GM21576 (cell line): ENCODE measurements around the gene USP6NL.

ENCODE experiments used
- ATAC-seq: cut with Tn5 transposase; IDR thresholded peaks from one replicate; pipeline ENCODE4 v1.9.1; 2021; ENCODE audit warnings: mild to moderate bottlenecking, moderate library complexity; ENCODE audit not compliant: unreplicated experiment

The USP6NL gene

DNA sequence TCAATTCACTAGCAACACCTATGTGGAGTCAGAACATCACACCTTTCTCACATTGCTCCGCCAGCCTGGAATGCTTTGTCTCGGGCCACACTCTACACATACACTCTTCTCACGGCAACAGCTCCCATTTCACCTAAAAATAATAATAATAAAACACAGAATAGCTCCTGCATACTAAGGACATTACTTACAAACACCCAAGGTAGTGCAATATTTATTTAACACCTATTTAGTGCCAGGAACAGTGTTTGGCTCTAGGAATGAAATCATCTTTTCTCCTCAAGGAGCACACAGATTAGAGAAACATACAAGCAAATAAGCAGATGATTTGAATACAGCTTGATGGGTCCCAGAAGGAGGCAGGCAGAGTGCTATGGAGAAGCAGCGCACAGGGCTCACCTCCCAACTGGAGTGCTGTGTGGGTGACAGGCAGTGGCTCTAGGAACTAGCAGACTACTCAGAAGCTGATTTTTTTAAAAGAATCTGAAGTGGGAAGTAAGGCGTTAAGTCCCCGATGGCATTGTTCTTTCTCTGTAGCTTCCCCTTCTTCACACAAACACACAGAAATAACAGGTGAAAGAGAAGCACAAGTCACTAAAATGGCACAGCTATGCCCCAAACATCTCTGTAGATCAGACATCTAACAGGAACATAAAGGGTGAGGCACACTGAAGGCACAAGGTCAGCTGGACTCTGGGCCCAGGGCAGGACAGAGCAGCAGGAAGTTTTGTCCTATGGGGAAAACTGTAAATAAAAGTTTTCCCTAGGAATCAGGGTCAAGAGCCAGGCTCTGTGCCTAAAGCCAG, 16.7 kb downstream of the USP6NL start:
- no peak for ATAC-seq

DNA sequence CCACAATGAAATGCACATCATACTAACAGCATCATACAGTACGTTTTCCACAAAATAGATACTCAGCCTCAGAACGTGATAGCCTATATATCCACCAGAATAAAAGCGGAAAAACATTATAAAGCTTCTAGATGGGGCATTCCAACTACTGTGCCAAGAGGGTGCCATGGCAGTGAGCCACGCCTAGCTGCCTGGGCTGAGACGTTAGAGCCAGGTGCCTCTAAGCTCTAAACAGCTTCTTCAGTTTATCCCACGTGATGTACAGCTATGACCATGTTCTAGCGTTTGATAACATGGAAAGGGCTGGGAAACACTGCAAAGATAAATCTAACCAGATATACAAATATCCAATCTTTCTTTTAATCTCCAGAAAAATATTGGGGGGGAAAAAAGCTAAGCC, 17.8 kb downstream of the USP6NL start:
- ATAC-seq: no peak

DNA sequence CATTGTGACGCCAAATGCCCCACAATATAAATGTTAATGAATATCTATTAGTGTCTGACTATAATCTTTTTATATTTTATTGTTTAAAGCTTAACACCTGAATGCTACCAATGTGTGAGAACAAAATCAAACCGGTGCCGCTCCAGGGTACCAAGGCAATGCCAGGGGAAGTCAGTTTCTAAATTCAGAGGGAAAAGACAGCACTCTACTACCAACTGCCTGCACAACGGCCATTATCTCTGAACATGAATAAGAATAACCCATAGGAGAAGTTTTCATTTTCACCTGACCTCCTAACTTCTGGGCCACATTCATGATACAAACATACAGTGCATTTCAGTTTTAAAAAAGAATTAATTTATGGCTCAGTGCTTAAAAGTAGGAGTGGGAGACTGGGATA, 21.7 kb downstream of the USP6NL start:
- no peak for ATAC-seq

DNA sequence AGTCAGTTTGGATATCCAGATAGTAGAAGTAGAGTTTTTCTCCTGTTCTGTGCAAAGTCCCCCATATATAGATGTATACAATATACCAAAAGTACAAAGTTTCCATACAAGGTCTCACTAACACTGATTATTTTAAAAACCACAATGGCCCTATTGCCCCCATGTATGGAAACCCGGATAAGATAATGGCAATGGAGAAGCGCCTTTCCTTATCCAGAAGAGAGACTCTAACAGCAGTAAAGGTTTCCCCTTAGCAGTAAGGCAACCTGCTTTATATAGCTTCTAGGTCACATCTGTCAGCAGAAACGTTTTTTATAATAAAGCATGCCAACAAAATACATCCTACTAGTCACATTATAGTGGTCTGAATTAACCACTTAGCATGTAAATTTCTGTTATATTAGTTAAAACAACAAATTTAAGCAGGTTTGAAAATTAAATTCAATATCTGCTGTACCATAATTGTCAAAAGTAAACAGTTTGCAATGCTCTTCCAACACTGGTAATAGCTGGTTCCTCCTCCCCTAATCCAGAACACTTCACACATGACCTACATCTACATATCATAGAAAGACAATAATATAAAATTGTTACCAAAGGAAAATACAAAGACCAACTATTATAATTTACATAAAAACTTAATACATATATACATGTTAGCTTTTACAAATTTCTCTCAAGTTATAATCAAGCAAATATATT, 22.4 kb downstream of the USP6NL start:
- ATAC-seq: no peak

DNA sequence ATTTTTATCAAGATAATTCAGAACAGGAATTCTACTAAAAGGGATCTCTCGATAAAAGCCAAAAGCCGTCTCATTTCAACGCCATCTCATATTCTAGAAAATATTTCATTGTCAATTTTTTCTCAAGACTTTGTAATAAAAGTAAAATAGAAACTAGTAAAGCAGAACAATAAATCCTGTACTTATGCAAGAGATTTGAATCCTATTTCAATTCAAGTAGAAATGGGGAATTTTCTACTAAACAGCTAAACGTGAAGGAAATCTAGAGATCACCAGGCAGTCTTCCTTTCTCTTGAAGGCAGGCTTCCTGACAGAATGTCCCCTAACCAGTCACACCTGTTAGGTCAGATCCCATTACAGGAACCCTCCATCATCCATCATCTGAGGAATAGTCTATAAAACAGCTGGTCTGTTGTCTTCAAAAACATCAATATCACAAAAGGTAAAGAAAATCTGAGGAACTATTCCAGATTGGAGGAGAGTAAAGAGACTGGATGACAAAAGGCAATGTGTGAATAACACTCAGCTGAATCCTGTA, 23.7 kb downstream of the USP6NL start:
- ATAC-seq: no peak

DNA sequence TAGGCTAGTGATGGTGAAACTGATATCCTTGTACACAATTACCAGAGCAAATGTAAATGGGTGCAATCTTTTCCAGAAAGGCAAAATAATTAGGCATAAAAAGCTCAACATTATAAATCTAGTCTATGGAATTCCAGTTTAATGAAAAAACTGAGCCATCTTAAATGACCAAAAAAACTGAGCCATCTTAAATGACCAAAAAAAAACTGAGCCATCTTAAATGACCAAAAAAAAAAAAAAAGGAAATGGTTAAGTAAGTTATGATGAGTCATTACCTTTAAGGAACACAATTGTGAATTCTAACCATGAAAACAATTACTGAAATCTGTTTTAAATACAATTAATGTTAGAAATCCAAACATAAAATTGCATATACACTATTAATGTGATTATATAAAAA, 25.3 kb downstream of the USP6NL start:
- ATAC-seq: no peak

DNA sequence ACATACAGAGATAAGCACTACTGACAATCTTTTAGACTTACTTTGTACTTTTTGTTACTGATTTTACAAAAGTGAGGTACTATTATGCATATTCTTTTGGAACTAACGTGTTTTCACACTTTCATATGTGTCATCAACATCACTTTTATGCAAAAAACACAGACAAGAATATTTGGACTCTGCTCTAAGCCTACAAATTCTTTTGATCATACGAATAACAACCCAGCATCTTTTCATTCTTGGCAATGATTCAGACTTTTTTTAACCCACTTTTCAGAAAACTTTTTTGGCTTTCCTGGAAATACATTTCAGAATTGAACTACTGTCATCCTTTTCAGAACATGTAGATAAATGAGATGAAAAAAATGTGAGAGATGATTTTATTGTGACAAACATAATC, 30.2 kb downstream of the USP6NL start:
- ATAC-seq: no peak

DNA sequence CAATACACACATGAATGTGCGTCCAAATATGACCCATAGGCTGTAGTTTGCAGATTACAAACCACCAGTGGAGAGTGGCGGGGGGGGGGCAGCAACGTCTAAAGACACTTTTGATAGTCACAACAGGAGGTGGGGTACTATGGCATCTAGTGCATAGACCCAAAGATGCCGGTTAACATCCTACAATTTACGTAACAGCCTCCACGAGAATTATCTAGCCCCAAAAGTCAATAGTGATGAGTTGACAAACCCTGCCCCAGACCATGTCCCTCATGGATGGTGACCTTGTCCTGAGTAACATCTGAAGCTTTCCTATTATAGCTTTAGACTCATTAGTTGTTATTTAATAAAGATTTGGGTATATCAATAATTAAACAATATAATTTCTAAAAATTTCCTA, 31.6 kb downstream of the USP6NL start:
- no peak for ATAC-seq

DNA sequence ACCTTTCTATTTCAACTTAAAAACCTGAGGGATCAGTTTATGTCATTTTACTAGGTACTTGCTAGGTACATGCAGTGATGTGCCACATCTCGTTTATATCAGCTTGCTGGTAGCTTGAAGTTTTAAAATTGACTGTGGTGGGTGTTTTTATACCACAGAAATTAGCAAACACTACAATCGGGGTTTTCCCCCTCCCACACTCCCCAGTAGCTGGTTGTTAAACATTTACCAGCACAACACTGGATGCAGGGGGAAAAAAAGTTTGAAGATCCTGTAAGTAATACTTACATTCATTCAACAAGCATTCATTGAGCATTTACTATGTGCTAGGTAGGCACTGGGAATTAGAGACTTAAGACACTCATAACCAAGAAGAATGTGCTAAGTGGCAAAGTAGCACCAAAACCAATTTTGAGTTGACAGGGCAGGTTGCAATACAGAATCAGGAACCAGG, 32.6 kb downstream of the USP6NL start:
- peak; percentile 52 for ATAC-seq

DNA sequence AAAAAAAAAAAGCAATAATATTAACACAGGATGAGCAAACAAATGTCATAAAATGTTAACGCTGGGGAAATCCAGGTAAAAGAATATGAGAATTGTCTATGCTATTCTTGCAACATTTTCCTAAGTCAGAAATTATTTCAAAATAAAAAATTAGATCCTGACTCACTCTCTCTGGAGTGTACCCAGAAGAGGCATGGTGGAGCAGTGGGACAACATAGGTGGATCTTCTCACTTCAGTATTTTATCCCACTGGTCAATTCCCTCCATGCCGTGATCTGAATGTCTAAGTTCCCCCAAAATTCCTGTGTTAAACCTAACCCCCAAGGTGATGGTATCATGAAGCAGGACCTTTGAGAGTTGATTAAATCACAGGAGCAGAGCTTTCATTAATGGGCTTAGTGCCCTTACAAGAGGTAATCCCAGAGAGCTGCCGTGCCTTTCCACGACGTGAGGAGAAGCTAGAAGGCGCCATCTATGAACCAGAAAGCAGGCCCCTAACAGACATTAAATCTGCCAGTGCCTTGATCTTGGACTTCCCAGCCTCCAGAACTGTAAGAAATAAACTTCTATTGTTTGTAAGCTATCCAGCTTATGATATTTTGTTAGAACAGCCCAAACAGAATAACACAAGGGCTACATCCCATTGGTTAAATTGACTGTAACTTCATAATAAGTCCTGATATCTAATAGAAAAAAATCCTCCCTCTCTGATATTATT, 35.2 kb downstream of the USP6NL start:
- ATAC-seq: no peak

DNA sequence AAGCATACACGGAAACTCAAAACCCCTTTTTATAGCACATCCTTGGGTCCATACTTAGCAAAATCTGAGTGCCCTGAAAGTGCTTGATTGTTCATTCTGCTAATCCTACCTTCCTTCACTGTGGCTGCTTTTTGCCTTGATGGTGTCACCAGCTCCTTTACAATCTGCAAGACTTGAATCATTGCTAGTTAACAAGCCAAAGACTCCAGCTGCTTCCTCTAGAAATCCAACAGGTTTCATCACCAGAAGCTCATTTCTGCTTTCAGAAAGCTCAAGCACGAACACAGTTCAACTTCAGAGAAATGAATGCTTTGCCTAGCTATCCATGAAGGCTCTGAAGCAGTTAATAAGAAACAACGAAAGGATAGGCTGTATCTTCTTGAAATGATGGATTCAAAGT, 38.0 kb downstream of the USP6NL start:
- ATAC-seq: peak; percentile 65

DNA sequence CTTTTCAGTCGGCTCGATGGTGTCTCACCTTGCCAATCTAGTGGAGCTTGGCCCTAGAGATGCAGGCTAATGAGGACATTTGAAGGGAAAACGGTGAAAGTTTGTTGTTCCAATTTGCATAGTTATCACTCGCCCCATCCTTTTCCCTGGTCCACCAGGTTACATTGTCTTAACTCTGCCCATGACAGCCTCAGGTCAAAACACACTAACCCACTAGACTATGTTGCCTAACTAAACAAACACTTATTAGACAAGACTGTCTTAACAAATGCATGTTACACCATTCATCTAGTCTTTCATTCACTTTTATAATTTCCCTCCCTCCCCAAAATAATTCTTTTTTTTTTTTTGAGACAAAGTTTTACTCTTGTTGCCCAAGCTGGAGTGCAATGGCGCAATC, 40.7 kb downstream of the USP6NL start:
- no peak for ATAC-seq

DNA sequence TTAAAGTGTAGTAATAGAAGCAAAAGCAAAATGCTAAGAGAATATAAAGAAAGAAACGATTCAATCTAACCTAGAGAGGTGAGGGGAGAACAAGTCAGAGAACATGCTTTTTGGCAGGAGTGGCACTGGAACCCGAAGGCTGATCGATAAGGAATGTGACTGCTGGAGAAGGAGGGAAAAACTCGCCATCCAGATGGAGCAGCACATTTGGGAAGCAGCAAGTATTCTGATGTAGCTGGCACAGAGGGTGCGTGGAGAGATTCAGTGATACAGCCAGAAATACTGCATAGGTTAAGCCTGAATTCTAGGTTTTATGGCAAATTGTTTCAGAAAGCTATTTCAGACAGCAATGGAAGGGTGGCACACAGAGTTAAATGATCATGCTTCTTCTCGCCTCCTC, 42.0 kb downstream of the USP6NL start:
- no peak for ATAC-seq

DNA sequence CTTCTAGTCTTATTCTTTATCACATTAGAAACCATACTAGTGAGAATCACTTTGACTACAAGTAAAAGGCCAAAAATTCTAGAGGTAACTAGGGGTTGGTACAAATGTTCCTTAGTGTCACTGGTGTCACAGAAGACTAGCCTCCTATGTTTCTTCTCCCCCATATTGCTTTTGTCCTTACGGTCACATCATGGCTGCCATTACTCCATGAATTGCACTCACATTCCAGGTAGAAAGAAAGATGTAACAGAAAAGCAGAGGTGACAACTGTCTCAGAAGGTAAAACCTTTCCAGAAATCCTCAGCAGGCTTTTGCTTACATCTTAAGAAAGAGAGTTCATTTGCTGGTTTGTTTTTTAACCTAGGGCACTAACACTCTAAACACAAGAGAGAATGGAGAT, 42.9 kb downstream of the USP6NL start:
- no peak for ATAC-seq

DNA sequence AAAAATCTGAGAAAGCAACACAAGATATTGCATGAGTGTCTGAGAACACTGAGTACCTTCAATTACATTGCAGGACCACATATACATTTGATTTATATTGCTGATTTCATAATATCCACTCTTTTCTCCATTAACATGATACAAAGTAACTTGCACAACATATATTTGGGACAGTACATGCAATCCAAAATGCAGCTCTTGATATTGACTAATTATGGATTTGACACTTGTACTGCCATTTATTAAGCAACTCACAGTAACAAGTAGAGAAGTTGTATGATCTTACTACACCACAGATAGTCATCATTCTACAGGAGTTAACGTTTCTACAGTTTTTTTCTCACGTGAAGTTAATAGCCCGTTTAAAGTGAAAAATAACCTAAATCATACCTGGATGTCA, 46.7 kb downstream of the USP6NL start:
- ATAC-seq: no peak

DNA sequence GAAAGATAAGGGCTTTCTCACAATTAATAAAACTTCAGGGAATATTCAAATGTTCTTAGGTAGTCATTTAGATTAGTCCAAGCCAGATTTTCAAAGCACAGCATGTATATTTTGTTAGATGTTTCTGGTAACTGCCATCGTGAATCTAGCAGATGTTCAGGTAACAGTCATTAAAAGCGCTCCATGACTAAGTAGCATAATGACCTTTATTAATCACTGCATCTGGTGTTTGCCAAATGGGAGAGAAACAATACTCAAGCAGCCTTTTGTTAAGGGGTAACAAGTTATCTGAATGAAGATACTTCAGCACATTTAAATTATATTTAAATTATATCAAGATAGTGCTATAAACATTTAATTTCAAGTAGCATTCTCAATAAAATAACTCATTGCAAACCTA, 47.5 kb downstream of the USP6NL start:
- no peak for ATAC-seq

DNA sequence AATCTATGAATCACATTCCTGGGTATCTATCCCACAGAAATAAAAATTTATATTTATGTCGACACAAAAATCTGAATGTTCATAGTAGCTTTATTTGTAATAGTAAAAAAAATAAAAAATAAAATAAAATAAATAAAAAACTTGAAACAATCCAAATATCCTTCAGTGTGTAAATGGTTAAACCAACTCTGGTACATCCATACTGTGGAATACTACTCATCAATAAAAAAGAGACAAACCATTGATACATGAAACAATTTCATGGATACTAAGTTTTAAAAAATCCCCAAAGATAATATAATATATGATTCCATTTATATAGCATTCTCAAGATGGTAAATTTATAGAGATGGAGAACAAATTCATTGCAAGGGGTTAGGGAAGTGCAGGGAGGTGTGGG, 48.6 kb downstream of the USP6NL start:
- no peak for ATAC-seq

DNA sequence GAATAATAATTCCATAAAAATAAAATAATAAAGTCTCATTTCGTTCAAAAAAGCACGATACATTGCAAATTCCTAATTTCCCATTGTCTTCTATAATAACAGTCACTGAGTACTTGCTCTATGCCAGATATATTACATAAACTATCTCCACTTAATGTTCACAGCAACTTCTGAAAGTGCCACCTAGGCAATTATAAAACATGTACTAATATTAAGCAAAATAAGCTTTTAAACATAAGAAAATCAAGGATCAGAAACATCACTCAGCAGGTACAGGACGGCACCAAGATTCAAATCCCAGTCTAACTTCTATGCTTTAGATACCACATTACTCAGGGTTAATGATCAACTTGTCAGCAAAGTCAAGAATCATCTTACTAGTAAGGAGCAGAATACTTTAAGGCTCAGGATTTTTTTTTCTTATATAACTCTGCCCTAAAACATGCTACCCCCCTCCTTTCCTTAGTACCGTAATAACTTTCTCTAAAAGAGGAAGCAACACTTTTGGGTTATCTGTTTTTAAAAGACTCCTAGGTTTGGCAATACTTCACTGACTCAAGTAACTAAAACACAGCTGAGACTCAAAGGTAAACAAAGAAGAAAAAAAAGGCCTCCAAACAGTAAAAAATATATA, 51.3 kb downstream of the USP6NL start:
- peak; percentile 75 for ATAC-seq

DNA sequence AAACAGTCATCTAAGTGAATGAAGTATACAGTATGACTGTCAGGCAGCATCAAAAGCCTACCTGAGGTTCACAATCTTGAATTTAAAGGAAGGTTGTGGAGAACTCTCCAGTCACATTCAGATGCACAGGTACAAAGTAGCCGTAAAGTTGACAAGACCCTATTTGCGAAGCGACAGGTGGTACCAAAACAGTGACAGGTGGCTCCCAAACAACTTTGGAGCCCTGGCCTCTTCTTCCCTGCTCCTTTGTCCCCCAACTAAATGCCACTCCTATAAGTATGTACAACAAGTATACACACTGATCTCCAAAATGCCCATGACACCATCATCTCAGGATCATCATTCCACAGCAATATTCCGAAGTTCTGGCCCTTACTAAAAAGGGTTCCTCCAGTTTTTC, 53.5 kb downstream of the USP6NL start:
- no peak for ATAC-seq

DNA sequence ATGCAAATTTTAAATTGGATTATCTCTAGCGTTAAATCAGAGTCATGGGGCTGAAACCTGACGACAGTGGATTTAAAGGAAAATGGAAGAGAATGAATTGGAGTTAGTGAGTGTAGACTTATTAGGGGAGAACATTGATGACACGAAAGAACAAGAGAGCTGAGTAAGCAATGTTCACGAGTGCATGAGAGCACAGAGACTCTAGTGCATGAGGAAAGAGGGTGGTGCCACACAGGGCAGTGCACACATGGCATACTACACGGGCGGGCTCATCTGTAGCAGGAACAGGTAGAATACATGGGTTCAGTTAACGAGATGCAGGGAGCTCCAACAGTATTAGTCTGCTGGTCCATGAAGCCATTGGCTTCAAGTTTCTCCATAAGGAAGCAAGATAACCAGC, 53.9 kb downstream of the USP6NL start:
- no peak for ATAC-seq

DNA sequence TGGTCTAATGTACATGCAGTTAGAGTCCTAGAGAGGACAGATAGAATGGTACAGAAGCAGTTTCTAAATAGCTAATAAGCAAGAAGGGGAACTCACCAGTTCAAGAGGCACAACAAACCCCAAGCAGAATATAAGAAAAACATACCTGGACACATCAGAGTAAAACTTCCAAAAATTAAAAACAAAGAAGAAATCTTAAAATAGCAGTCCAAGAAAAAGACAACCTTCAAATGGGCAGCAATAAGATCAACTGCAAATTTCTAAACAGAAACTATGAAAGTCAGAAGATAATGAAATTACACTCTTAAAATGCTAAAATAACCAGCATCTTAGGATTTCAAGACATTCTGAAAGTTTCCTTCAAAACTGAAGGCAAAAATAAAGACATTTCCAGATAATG, 55.9 kb downstream of the USP6NL start:
- no peak for ATAC-seq
